BJ (cell line): ENCODE data around the gene LBX1. TPM values are rescaled to one million over a fixed set of nuclear protein-coding genes. Genes with fewer than 3 reads are reported as not detected.
A peak's percentile ranks its signal among the peaks of the same experiment; 100 is the strongest.

Source experiments
- CTCF ChIA-PET: fragments of 350-600 bp; formaldehyde crosslinking; extraction: SDS; loops from one replicate; lab custom pipeline; 2021; ENCODE audit warnings: antibody characterized with exemption, inconsistent platforms; lab: Yijun Ruan, JAX
- POLR2A ChIA-PET: fragments of 300-600 bp; sonication (Branson Sonifier 250); formaldehyde crosslinking; extraction: SDS; loops from one replicate; lab custom pipeline; 2021; ENCODE audit warnings: antibody characterized with exemption; lab: Charles Lee
- DNase-seq: peaks from one replicate; pipeline ENCODE4 v3.0.0-alpha.2; 2011; ENCODE audit warnings: low read depth
- H3K27me3 ChIP-seq: 2 replicates; pipeline ENCODE4 v1.6.0; 2011; ENCODE audit warnings: low read length; ENCODE audit not compliant: control insufficient read depth, insufficient read depth
- H3K36me3 ChIP-seq: 2 replicates; pipeline ENCODE4 v1.5.1; 2011; ENCODE audit warnings: low read length; ENCODE audit not compliant: control insufficient read depth, insufficient read depth
- H3K4me3 ChIP-seq: 2 replicates; pipeline ENCODE4 v1.5.1; 2011; ENCODE audit warnings: low read depth, mild to moderate bottlenecking, control low read depth, low read length
- CTCF ChIP-seq: IDR thresholded peaks from 2 replicates; pipeline ENCODE4 v1.5.1; 2011; ENCODE audit warnings: low read depth, mild to moderate bottlenecking, control low read depth, inconsistent platforms, low read length, moderate library complexity; ENCODE audit not compliant: insufficient read depth
- polyA minus RNA-seq: library from RNA; depleted of rRNA, polyadenylated mRNA; stranded (reverse); fragments of >200 nt; gene quantifications from 2 replicates; pipeline ENCODE4 v1.2.3, GENCODE V29; 2011; rRNA and poly(A)+ RNA removed
- polyA plus RNA-seq: library from polyadenylated mRNA; depleted of rRNA; stranded (reverse); fragments of >200 nt; gene quantifications from 2 replicates; pipeline ENCODE4 v1.2.3, GENCODE V29; 2011; rRNA removed

The LBX1 gene, protein sequence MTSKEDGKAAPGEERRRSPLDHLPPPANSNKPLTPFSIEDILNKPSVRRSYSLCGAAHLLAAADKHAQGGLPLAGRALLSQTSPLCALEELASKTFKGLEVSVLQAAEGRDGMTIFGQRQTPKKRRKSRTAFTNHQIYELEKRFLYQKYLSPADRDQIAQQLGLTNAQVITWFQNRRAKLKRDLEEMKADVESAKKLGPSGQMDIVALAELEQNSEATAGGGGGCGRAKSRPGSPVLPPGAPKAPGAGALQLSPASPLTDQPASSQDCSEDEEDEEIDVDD
- not detected in 2 replicates for polyA plus RNA-seq
- not detected in 2 replicates for polyA minus RNA-seq

DNA sequence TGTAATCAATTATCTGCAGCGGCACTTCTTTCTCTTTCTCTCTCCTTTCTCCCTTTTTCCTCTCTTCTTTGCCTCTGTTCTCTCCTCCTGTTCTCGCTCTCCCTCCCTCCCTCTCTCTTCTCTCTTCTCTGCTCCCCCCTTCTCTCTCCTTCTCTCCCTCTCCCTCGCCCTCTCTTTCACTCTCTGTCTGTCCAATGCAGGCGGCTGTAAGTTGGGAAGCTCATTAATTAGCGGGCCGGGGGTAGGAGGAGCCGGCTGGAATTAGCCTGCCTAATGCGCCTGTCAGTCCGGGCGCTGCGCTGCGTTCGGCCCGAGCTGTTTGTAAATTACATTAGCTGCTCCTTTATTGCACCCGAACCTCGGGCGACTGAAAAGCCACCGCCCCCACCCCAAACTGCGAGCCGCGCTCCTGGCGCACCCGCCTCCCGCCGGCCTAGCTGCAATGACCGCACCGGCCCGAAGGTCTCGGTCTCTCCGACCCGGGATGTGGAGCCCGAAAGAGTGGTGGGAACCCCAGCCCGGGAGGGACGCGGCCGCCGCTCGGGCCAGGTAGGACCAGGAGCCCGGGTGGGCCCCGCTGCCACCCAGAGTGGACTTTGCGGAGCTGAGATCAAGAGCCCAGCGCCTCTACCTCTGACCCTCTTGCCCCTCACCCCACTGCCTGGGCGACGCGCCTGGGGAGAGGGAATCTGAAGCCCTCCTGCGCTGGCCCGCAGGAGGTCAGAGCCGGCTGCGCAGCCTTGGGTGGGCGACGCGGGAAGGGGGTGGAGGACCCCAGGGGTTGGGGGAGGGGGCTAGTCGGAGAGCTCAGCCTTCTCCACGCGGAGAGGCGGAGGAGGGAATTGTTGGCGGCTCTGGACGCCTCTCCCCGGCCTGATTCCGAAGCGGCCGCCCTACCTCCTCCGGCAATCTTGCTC is at the start of gene LBX1:
Gene LBX1, minus strand, starts transcription at position 198 of the 917 bp plus-strand sequence. CDS start 648 bp downstream, outside the sequence.
- ChIA-PET CTCF (interaction anchor here (0.6 to 1.0 kb wide), 3 partner anchors 14 to 357 kb away, joined by 3 to 4 read pairs (median 3); no protein-coding TSS in a partner anchor), POLR2A (no interaction called here)
- DNase-seq, result no peak
- no peak for TF ChIP-seq CTCF
- no peaks in the 10 kb centered on the region for H3K36me3 ChIP-seq
- H3K27me3 ChIP-seq, result peaks cover 78% of the 10 kb centered on the region
- H3K4me3 ChIP-seq, result no peak within 1 kb of the TSS

- ChIA-PET CTCF (interaction anchor here (0.6 to 7.0 kb wide), 8 partner anchors 9 to 297 kb away, joined by 3 to 35 read pairs (median 4); no protein-coding TSS in a partner anchor), POLR2A (no interaction called here)
Measured at GRCh38 chr10:101273741-101274140, 44.5 kb upstream of the LBX1 start.

GRCh38 chr10:101273330-101273729 is 44.1 kb upstream of the LBX1 start:
- no peak for DNase-seq
- Histone ChIP-seq H3K36me3 (no peaks in the 10 kb centered on the region), H3K4me3 (no peak overlapping the region), H3K27me3 (peaks cover 7% of the 10 kb centered on the region)
- CTCF ChIA-PET, result interaction anchor here (1.0 to 7.0 kb wide), 11 partner anchors 9 to 297 kb away, joined by 3 to 35 read pairs (median 6); no protein-coding TSS in a partner anchor
- no peak for TF ChIP-seq CTCF
- POLR2A ChIA-PET, result no interaction called here

More at GRCh38 chr10:101273741-101274140, 44.5 kb upstream of the LBX1 start:
- Histone ChIP-seq H3K4me3 (no peak overlapping the region), H3K27me3 (peaks cover 7% of the 10 kb centered on the region), H3K36me3 (no peaks in the 10 kb centered on the region)
- TF ChIP-seq CTCF, result no peak
- DNase-seq, result no peak

DNA sequence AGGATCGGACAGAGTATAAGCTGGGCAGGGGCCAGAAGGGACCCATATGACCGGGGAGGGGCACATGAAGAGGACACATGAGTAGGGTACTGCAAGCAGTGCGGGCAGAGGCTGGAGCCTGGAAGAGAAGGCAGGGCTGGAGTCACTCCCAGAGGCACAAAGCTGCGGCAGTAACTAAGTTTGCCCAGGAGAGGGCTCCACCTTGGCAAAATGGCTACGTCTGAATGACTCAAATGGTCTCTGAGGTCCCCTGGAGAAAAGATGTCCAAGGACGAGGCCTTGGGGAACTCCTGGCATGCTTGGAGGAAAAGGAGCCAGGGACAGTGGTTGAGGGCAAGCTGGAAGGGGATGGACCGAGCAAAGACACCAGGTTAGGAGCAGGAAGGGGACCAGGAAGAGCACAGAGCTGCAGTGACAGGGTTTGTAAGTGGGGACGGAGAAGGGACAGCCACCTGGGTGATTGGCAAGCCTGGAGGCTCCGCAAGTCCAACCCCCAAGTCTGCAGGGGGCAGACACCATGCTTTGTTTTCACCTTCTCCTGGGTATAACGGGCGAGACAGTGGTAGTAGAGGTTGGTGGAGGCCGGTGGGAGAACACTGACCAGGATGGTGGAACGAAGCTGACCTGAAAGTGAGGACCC is 43.1 kb upstream of the LBX1 start:
- TF ChIP-seq CTCF, result peak; percentile 81
- no peak overlapping the region for H3K4me3 ChIP-seq
- no peak for DNase-seq
- no peaks in the 10 kb centered on the region for H3K36me3 ChIP-seq
- POLR2A ChIA-PET, result no interaction called here
- peaks cover 7% of the 10 kb centered on the region for H3K27me3 ChIP-seq
- CTCF ChIA-PET, result interaction anchor here (0.6 to 7.0 kb wide), 17 partner anchors 8 to 300 kb away, joined by 3 to 35 read pairs (median 4); no protein-coding TSS in a partner anchor
